Measurements from ENCODE around the gene SLCO3A1. TPM values are rescaled to one million over a fixed set of nuclear protein-coding genes. Genes with fewer than 3 reads are reported as not detected.

SLCO3A1 gene
- total RNA-seq, 1 donor from 2014 or later: 0.90 TPM

GRCh38 chr15:92158426-92158825 lies 304.9 kb downstream of the SLCO3A1 start:
- DNase-seq (ENCODE audit: low read depth in 2 of 2): no peak

GRCh38 chr15:92159481-92159880 lies 306.0 kb downstream of the SLCO3A1 start:
- no peak for DNase-seq (ENCODE audit: low read depth in 2 of 2)

DNA sequence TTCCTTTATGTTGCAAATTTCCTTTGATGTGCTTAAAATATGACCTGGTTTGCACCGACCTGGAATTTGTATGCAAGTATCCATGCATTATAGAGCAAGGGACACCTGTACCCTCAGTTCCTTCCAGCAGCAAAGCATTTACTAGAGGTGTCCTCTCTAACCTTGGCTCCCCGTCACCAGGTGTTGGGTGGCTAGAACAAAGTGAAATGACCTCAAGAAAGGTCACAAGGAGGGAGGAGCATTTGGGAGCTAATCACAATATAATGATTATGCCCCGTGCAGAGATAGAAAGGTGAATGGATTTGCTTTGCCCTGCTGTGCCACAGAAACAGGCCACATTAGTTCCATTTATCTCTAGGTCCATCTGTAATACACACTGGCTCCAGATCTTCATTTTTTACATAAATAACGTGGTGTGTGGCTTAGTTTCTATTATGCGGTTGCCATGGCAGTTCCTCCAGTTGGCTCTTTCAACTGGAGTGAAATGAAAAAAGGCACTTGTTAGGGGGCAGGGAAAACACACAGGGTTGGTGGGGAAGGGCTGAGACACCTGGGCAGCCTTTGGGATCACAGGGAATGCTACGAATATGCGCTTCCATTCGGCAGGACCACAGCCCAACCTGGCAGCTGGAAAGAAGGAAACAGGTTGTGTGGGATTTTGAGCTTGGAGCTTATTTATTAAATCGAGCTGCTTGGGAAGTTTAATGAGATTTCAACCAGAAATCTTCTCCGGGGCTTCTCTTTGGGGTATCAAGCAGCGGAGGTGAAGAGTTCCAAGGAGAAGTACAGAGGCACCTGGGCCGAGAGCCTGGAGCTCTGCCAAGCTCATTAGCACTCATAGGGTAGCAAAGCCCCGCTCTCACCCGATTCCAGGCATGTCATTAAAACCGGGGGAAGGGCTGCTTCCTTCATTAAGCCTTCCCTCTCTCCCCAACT lies 306.7 kb downstream of the SLCO3A1 start:
- no peak for DNase-seq (ENCODE audit: low read depth in 2 of 2)

DNA sequence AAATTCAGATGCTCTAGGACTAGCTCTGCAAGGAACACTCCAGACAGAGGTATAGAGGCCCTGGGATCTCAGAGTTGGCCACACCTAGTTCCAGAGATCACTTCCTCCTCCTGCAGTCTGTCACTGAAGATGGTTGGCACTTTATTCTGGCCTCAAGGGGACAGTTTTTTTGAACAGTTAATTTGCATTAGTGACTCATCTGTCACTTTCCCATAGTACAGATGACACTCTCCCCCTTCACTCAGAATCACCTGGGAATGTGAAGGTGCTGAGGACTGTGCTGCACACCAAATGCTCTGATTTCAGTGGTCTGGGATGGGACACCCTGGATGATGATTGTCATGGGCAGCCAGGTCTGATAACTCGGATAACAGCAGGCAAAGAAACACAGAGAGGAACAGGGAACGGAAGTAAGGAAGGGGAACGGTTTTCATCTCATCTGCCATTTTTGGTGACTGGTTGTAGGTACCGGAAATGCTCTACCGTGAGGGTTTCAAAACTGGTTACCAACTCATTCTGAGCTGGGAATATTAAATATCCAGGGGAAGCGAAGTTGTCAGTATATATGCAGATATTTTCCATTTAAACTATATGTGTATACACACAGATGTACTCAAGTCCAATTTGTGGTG lies 307.6 kb downstream of the SLCO3A1 start:
- no peak for DNase-seq (ENCODE audit: low read depth in 2 of 2)

DNA sequence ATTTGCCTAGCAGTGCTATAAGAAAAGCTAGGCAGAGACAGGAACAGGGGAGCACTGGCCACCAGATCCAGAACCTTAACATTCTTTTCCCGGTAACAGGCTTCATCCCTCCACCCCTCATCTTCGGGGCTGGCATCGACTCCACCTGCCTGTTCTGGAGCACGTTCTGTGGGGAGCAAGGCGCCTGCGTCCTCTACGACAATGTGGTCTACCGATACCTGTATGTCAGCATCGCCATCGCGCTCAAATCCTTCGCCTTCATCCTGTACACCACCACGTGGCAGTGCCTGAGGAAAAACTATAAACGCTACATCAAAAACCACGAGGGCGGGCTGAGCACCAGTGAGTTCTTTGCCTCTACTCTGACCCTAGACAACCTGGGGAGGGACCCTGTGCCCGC lies 309.1 kb downstream of the SLCO3A1 start:
- no peak for DNase-seq (ENCODE audit: low read depth in 2 of 2)

- DNase-seq (ENCODE audit: low read depth in 2 of 2): no peak
Measured at GRCh38 chr15:92163641-92164040, 310.1 kb downstream of the SLCO3A1 start.

DNA sequence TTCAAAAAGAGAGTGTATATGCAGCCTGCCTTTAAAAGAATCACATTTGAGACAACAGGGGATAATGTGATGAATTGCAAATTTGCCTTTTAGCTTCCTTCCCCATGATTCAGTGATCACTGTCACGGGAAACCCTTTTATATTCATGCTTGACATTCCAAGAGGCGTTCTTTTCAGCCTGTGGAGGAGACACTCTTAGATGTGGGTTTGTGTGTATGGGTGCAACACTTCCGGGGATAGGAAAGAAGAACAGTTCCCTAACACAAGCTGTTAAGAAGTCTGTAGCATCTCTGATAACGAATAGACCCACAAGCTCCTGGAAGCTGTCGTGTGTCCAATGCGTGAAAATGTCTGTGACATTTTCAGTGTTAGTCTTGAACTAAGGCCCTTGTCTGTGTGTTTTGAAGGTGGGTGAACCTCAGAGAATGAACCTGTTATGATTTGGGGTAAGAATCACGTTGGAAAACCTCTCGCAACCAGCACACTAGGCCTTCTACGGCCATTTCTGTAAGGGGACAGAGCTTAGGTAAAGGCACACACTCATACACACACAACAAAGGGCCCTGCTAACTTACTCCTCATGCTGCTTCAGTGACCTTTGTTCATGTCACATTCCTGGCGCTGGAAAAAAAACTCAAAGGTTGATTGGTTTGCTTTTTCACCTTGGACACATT lies 311.0 kb downstream of the SLCO3A1 start:
- DNase-seq (ENCODE audit: low read depth in 2 of 2): no peak

- no peak for DNase-seq (ENCODE audit: low read depth in 2 of 2)
Measured at GRCh38 chr15:92165001-92165346, 311.5 kb downstream of the SLCO3A1 start.

GRCh38 chr15:92166029-92166428 lies 312.5 kb downstream of the SLCO3A1 start:
- DNase-seq (ENCODE audit: low read depth in 2 of 2): no peak

GRCh38 chr15:92166751-92167405 lies 313.4 kb downstream of the SLCO3A1 start:
- no peak for DNase-seq (ENCODE audit: low read depth in 2 of 2)

- DNase-seq (ENCODE audit: low read depth in 2 of 2): no peak
Measured at GRCh38 chr15:92167451-92167850, 313.9 kb downstream of the SLCO3A1 start.

DNA sequence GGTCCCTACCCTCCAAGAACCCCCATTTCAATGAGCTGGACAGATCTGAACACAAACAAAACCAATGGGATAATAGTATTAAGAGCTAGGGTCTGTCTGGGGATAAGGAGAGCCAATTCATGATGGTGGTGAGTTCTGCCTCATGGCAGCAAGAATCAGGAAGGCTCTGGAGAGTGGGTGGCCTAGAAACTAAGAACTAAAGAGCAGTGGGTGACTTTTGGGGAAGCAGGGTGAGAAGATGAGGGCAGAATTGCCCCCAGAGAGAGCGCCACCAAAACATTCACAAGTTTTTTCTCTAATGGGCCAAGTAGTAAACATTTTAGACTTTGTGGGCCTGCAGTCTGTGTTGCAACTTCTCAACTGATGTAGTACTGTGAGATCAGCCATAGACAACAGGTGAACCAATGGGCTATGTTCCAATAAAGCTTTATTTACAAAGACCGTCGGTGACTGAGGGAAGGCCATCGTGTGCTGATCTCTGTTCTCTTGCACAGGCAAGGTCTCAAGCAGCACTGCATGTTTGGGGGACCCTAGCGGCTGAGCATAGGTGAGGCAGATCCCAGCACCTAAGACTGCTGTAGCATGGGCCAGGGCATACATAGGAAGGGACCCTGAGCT lies 314.7 kb downstream of the SLCO3A1 start:
- no peak for DNase-seq (ENCODE audit: low read depth in 2 of 2)

DNA sequence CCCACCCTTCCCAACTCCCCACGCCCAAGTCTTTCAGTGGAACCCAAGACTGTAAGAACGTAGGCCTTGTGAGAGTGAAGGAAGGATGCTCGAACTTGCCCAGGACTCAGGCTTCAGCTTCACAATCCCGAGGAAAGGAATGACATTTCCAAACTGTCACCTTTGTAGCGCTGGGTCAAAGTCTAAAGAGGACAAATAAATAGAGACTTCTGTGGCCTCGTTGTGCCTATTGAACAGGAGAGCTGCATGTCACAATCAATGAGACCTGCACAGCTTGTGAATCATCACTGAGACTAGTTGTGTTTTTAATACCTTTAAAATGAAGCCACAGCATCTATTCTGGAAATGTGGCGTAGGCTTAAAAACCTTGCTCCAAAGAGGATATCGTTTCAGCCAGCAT lies 317.4 kb downstream of the SLCO3A1 start:
- no peak for DNase-seq (ENCODE audit: low read depth in 2 of 2)

DNA sequence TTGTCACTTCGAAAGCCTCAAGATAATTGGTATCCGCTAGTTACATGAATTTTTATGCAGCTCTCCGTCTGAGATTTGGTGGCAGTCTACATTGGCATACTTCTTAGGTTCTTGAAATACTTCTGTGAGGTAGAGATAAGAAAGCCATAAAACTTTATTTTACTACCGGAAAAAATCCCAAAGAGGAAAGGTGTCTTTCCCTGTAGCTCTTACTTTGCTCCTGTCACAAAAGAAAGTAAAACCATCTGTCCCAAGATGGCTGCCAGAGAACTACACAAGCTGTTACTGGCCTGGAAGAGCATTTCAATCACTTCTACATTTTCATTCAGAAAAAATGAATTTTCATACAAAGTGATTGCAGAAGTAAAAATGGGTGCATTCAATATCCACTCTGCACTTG lies 325.4 kb downstream of the SLCO3A1 start:
- no peak for DNase-seq (ENCODE audit: low read depth in 2 of 2)

DNA sequence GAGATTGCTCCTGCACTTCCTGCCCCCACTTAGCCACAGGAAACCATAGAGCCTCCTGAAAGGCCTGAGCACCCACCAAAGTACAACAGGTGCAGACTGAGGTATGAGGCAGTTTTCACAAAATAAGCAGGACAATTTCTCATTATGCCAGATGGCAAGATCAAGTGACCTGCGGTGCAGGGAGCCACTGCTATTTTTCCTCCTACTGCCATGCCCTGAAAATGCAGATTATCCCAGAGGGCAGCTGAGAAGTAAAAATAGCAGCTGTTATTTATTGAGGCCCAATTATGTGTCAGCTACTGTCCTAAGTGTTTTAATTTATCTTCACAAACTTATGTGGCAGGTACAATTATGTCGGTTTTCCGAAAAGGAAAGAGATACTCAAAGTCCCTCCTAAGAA lies 330.6 kb downstream of the SLCO3A1 start:
- DNase-seq (ENCODE audit: low read depth in 2 of 2): no peak

- no peak for DNase-seq (ENCODE audit: low read depth in 2 of 2)
Measured at GRCh38 chr15:92184679-92185230, 331.2 kb downstream of the SLCO3A1 start.

- DNase-seq (ENCODE audit: low read depth in 2 of 2): no peak
Measured at GRCh38 chr15:92187975-92188374, 334.5 kb downstream of the SLCO3A1 start.

DNA sequence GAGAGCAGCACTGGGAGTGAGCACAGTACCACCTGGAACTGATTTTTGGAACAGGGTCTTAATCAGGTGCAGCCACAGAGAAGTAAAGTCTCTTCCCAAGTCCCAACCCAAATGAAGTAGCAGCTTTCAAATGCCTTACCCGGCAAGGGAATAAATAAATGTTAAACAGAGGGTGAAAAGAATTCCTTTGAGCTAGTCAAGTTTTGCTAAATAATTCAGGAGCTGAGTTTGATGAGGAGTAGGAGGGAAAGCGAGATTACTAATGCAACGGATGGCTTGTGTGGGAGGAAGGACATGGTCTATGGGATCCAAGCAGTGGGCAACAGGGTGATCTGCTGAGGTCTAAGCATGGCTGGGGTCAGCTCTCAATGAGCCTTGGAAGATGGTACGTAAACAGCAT lies 335.7 kb downstream of the SLCO3A1 start:
- no peak for DNase-seq (ENCODE audit: low read depth in 2 of 2)

- DNase-seq (ENCODE audit: low read depth in 2 of 2): no peak
Measured at GRCh38 chr15:92195241-92195640, 341.7 kb downstream of the SLCO3A1 start.

- DNase-seq (ENCODE audit: low read depth in 2 of 2): no peak
Measured at GRCh38 chr15:92196342-92196741, 342.8 kb downstream of the SLCO3A1 start.

DNA sequence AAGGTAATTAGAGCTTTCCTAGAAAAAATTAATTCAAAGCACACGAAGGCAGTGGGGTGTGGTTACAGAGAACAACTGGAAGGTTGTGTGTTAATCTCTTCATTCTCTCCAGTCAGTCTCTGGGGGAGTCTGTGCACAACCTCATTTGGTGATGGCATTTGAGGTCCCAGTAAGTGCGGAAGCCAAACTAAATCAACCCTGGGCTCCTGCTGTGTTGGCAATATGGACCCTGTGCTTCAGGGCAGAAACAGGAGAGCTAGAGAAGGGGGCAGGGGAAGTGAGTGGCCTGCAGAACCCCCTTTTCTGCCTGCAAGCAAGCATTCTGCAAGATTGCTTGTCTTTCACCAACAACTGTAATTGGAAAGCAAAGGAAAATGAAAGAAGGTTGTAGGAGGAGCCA lies 344.2 kb downstream of the SLCO3A1 start:
- DNase-seq (ENCODE audit: low read depth in 2 of 2): no peak
